Loucy (cell line): ENCODE data around the gene TDRD9.
A peak's percentile ranks its signal among the peaks of the same experiment; 100 is the strongest.

Experiments used
- H2AFZ ChIP-seq: fragments of 200-600 bp; sonication (generic); 2 replicates; pipeline ENCODE4 v1.6.0; 2016; ENCODE audit warnings: antibody characterized with exemption, mild to moderate bottlenecking, low read length, moderate library complexity
- H3F3A ChIP-seq: fragments of 200-600 bp; 2 replicates; pipeline ENCODE4 v1.6.0; 2016; ENCODE audit warnings: antibody characterized with exemption, low read depth, mild to moderate bottlenecking
- H3K27me3 ChIP-seq: fragments of 200-600 bp; sonication (generic); 2 replicates; pipeline ENCODE4 v1.6.1; 2014; ENCODE audit warnings: low read length, mild to moderate bottlenecking; ENCODE audit not compliant: insufficient read depth, poor library complexity, severe bottlenecking
- H3K36me3 ChIP-seq: fragments of 200-600 bp; sonication (generic); 2 replicates; pipeline ENCODE4 v1.6.1; 2016; ENCODE audit warnings: low read length; ENCODE audit not compliant: insufficient read depth
- H3K4me1 ChIP-seq: fragments of 200-600 bp; sonication (generic); 2 replicates; pipeline ENCODE4 v1.5.1; 2014; ENCODE audit warnings: low read length, mild to moderate bottlenecking; ENCODE audit not compliant: insufficient read depth, poor library complexity, severe bottlenecking
- H3K4me2 ChIP-seq: fragments of 200-600 bp; sonication (generic); 2 replicates; pipeline ENCODE4 v1.6.0; 2014; ENCODE audit warnings: antibody characterized with exemption, low read length, low read depth, mild to moderate bottlenecking; ENCODE audit not compliant: poor library complexity, severe bottlenecking
- H3K4me3 ChIP-seq: fragments of 200-600 bp; sonication (generic); 2 replicates; pipeline ENCODE4 v1.5.1; 2014; ENCODE audit warnings: low read length, mild to moderate bottlenecking, mixed read lengths; ENCODE audit not compliant: poor library complexity, severe bottlenecking
- H3K79me2 ChIP-seq: fragments of 200-600 bp; sonication (generic); 2 replicates; pipeline ENCODE4 v1.6.1; 2014; ENCODE audit warnings: low read length; ENCODE audit not compliant: insufficient read depth
- H3K9ac ChIP-seq: fragments of 200-600 bp; sonication (generic); 2 replicates; pipeline ENCODE4 v1.6.0; 2014; ENCODE audit warnings: mild to moderate bottlenecking, low read depth, low read length, moderate library complexity; ENCODE audit not compliant: poor library complexity, severe bottlenecking
- H3K9me2 ChIP-seq: fragments of 200-600 bp; sonication (generic); replicated peaks from 2 replicates; pipeline ENCODE4 v1.6.1; 2016; ENCODE audit warnings: low read depth, low read length, mixed read lengths
- H3K9me3 ChIP-seq: fragments of 200-600 bp; sonication (generic); 2 replicates; pipeline ENCODE4 v1.6.1; 2014; ENCODE audit warnings: mild to moderate bottlenecking, antibody characterized with exemption, low read length, low read depth; ENCODE audit not compliant: insufficient read depth
- H4K20me1 ChIP-seq: fragments of 200-600 bp; sonication (generic); 2 replicates; pipeline ENCODE4 v1.6.0; 2014; ENCODE audit warnings: antibody characterized with exemption, low read length, mild to moderate bottlenecking; ENCODE audit not compliant: insufficient read depth, poor library complexity, severe bottlenecking
- EZH2phosphoT487 ChIP-seq: fragments of 200-600 bp; IDR thresholded peaks from 2 replicates; pipeline ENCODE4 v1.6.1; 2018; ENCODE audit warnings: antibody characterized with exemption, mild to moderate bottlenecking, moderate library complexity, borderline replicate concordance
- TF ChIP-seq, protein P1 (sequence below): fragments of 200-600 bp; sonication (generic); conservative IDR thresholded peaks from 2 replicates; pipeline ENCODE4 v1.5.1; 2014; ENCODE audit warnings: mild to moderate bottlenecking, antibody characterized with exemption, low read length

Gene TDRD9

DNA sequence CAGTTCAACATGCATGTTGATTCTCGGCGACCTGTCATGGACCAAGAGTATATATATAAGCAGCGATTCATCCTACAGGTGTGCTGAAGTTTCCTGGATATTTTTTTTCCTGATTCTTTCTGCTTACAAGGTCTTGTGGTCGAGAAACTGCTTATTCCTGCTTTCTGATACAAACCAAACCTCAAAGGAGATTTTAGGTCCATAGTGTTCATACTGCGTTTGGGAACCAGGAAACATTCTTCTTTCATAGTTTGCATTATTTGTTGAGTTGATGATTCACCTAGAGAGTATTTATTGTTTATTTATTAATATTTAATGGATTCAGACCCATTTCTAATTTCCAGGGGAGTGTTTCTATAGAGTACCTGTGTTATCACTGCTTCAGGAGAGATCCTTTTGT lies 86.5 kb downstream of the TDRD9 start:
- H4K20me1 ChIP-seq, result no peaks in the 10 kb centered on the region
- 0 out of 2 replicates have a peak, but pooled peaks cover 5% of the 10 kb centered on the region for H3K9me3 ChIP-seq
- no peaks in the 10 kb centered on the region for H3K36me3 ChIP-seq
- TF ChIP-seq, protein P1, sequence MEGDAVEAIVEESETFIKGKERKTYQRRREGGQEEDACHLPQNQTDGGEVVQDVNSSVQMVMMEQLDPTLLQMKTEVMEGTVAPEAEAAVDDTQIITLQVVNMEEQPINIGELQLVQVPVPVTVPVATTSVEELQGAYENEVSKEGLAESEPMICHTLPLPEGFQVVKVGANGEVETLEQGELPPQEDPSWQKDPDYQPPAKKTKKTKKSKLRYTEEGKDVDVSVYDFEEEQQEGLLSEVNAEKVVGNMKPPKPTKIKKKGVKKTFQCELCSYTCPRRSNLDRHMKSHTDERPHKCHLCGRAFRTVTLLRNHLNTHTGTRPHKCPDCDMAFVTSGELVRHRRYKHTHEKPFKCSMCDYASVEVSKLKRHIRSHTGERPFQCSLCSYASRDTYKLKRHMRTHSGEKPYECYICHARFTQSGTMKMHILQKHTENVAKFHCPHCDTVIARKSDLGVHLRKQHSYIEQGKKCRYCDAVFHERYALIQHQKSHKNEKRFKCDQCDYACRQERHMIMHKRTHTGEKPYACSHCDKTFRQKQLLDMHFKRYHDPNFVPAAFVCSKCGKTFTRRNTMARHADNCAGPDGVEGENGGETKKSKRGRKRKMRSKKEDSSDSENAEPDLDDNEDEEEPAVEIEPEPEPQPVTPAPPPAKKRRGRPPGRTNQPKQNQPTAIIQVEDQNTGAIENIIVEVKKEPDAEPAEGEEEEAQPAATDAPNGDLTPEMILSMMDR, result no peak
- H3K4me3 ChIP-seq, result no peak overlapping the region
- H2AFZ ChIP-seq, result no peak overlapping the region
- H3K9me2 ChIP-seq, result no peaks in the 10 kb centered on the region
- no peaks in the 10 kb centered on the region for H3K79me2 ChIP-seq
- no peaks in the 10 kb centered on the region for H3K27me3 ChIP-seq
- H3K9ac ChIP-seq, result no peak overlapping the region
- H3F3A ChIP-seq, result no peaks in the 10 kb centered on the region
- no peak overlapping the region for H3K4me2 ChIP-seq
- peaks cover 15% of the 10 kb centered on the region for H3K4me1 ChIP-seq

DNA sequence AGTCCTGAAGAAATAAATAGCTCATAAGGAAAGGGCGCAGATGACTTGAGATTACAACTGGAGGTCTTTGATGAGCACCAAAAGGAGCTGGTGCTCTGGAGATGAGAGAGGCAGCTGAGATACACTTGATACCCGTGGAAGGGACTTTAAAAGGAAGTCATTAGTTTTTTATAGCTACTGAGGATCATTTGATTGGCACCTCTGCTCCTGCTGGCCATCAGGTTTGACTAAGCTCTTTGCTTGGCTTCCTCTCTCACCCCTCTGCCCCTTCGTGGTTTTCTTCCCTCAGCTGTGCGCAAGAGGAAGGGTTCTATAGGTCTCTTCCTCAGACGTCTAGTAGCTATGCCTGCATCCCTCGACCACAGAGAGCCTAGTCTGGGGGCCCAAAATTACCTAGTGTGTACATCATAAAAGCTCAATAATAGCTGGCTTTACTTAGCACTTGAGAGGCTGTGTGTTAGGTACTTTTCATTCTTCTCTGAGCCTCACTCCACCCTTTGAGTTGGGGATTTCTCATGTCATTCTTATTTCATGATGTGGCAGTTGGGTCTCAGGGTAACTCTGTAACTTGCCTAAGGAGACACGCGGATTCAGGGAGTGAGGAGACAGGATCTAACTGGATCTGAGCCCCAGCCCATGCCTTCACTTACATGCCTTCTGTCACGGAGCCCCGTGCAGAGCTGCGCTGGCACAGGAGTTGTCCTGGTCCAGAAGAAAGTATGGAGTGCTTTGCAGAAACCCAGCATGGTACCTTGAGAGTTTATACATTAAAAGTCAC lies 88.8 kb downstream of the TDRD9 start:
- Histone ChIP-seq H2AFZ (no peak overlapping the region), H3F3A (no peaks in the 10 kb centered on the region), H3K4me2 (peak overlapping the region; percentile 53), H3K9ac (no peak overlapping the region), H4K20me1 (no peaks in the 10 kb centered on the region), H3K36me3 (no peaks in the 10 kb centered on the region), H3K9me3 (no peaks in the 10 kb centered on the region), H3K79me2 (no peaks in the 10 kb centered on the region), H3K9me2 (no peaks in the 10 kb centered on the region), H3K4me1 (peaks cover 15% of the 10 kb centered on the region), H3K27me3 (no peaks in the 10 kb centered on the region), H3K4me3 (no peak overlapping the region)
- TF ChIP-seq EZH2phosphoT487, result no peak
- TF ChIP-seq, protein P1, result no peak

DNA sequence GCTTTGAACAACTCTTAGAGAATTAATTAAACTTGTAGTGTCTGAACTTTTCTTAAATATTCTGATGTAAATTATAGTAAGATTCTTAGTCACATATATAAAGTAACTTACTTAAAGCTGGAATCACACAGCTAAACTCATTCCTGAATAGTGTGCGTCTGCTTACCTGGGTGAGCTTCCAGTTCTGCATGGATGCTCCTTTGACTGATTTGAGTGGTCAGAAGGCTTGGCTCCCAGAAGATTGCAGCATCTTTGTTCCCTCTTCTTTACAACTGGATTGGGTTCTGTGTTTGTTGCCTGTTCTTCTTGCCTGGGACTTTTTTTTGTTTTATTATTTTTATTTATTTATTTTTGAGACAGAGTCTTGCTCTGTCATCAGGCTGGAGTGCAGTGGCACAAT lies 90.8 kb downstream of the TDRD9 start:
- Histone ChIP-seq H3K9me2 (no peaks in the 10 kb centered on the region), H3K36me3 (no peaks in the 10 kb centered on the region), H3K9me3 (no peaks in the 10 kb centered on the region), H3K27me3 (no peaks in the 10 kb centered on the region), H3K9ac (no peak overlapping the region), H3K4me3 (no peak overlapping the region), H2AFZ (no peak overlapping the region), H3K79me2 (no peaks in the 10 kb centered on the region), H3K4me2 (no peak overlapping the region), H3F3A (no peaks in the 10 kb centered on the region), H3K4me1 (peaks cover 15% of the 10 kb centered on the region), H4K20me1 (no peaks in the 10 kb centered on the region)
- TF ChIP-seq, protein P1, result no peak
- no peak for TF ChIP-seq EZH2phosphoT487
